HL-60/S4 (cell line): ENCODE measurements around the gene SFT2D3.
"Not testable (repeated sequence)": the region's sequence is repeated elsewhere in the genome, so short reads cannot be mapped to it uniquely, and the experiment has no call there.

Source experiments
- in situ Hi-C: fragments of 300-500 bp; cut with MboI; formaldehyde crosslinking; loops from 2 replicates; pipeline ENCODE4 v1.14.3; 2022; ENCODE audit warnings: low sequenced_read_pairs

SFT2D3 gene

DNA sequence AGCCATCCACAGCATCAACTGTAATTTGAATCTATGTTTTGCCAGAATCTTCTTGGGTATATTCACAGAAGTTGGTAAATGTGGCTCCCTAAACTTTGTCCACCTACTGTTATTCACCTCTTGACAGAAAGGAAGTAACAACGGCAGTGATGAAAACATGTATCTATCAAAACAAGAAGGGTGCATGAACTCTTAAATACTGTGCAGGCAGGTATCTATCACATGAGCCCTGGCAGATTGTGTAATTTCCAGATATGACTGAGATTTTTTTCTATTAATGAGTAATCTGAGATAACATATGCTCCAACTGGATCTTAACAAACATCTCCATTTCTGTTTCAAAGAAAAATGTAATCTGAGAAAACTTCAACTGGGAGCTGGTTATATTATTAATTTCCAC is 36.6 kb downstream of the SFT2D3 start:
- in situ Hi-C loops: no loop called here

DNA sequence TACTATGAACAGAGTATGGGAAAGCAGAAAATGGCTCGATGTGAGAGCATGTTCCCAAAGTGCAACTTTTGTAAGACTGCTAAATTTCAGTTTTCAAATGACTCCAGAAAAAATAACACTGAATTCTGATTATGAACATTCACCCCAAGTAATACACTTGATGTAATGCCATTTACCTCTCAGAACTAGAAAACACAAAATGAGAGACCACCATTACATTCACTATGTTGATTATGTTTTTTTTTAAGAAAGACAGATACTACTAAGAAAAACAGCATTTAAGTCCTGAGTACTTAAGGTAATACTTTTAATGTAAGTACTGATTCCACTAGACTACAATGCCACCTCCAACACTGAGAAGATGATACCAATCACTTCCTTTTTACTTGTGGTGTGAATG is 38.5 kb downstream of the SFT2D3 start:
- in situ Hi-C loops: no loop called here

DNA sequence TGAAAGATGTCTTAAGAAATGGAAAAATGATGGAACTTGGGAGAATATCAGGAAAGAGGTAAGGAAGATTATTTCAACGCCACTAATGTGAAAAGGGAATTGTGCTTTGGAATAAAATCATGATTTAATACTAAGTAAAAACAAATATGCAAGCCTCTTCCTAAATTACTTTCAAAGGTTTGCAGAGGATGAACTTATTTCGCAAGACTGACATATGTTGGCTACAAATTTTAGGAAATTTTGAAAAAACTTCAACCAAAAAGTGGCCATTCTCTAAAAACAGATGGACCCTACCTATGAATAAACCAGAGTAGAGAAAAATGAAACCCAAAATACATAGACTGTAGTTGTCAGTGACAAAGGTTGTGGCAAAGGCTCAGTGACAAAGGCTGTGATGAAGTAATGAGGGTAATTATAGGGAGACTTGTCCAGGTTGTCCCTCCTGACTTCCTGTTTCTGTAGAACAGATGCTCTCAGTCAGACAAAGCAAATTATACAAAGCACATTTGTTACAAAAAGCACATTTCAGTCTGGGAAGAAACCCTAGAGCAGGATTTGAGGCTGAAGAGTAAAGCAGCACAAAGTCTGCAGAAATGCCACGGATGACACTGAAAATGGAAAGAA is 39.5 kb downstream of the SFT2D3 start:
- in situ Hi-C loops: no loop called here

DNA sequence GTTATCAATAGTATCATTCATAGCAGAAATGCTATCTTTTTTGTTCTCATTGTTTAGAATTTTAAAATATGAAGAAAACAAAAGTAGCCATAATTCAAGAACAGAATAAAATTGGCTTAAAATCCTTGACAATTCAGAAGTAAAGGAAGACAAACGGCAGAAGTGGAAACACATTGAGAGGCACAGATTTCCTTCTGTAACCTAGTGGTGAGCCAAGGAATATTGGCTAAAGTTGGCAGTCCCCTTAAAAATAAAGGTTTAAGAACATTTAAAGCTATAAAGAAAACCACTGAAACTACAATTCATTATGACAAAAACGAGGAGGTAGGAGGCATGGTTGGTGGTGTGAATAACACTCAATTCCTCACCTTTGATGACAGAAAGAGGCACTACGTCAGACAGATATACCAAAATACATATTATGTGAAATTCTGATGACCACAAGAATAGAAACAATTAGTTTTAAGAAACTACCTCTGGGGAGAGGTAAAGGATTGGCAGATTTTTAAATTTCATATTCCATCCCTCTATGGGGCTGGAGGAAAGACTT is 42.3 kb downstream of the SFT2D3 start:
- in situ Hi-C loops: no loop called here

DNA sequence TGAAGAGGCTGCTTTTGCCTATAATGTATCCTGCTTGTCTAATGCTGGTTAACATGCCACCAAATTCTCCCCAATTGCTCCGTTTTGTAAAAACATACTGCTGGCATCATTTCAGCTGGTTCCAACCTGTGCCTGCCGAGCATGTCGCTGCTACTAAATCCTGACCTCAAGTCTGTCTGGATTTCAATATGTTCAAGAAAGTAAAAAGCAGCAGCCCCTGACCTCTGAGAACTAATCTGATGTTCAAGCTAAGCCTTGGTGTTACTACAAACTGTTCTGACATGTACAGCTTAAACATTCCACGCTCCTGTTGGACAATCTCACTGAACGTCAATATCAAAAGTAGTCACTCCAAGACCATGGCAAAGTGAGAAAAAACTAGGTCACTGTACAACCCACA is 46.3 kb downstream of the SFT2D3 start:
- in situ Hi-C loops: no loop called here

DNA sequence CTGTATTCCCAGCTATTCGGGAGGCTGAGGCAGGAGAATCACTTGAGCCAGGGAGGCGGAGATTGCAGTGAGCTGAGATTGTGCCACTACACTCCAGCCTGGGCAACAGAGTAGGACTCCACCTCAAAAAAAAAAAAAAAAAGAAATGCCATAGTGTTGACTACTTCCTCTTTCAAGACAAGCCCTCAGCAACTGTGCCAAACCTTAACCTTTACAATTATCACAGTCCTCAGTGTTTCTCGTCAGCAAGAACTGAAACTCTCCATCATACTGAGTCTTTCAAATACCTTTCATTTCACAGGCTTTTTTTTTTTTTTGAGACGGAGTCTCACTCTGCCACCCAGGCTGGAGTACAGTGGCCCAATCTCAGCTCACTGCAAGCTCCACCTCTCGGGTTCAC is 48.2 kb downstream of the SFT2D3 start:
- in situ Hi-C loops: not testable (repeated sequence)

DNA sequence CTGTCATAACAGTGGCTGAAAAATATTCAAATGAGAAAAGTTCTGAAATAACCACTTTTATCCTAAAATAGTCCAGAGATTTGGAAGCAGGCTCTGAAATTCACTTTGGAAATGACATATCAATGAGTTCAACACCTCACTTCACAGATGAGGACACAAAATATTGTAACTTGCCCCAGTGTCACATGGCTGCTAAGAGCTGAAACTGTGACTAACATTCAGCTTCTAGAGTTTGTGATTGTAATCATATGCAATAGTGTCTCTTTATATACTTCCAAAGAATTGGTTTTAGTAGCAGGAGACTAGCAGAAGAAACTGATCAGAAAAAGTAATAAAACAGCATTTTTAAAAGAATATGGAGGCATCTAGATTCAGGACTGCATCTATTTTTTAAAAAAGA is 52.1 kb downstream of the SFT2D3 start:
- in situ Hi-C loops: no loop called here

DNA sequence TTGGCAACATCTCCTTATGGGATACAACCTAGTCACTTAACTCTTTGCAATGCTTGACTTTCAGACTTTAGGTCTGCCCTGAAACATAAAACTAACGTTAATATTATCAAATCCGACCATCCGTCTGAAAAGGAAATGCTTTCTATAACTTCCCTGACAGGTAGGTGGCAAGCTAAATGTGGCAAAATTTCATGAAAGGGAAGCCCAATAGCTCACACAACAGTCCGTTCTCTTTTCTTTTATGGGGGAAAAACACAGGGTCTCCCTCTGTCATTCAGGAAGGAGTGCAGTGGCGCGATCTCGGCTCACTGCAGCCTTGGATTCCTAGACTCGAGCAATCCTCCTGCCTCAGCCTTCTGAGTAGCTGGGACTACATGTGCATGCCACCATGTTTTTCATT is 52.9 kb downstream of the SFT2D3 start:
- in situ Hi-C loops: no loop called here
